Suprapubic skin (tissue), 3 donors: ENCODE data around the gene LRRC47.

Experiments used
- CTCF ChIP-seq, 2 donors: fragments of 200-600 bp in 1 of 2; fragments of 450-650 bp in 1 of 2; sonication (generic) in 1 of 2; IDR thresholded peaks; one replicate each; pipeline ENCODE4 v1.5.1; 2016 to 2019; ENCODE audit warnings: antibody characterized with exemption in 2 of 2, mild to moderate bottlenecking in 1 of 2, moderate library complexity in 1 of 2
- POLR2A ChIP-seq, 2 donors: fragments of 450-650 bp; IDR thresholded peaks; one replicate each; pipeline ENCODE4 v1.6.1; 2017; ENCODE audit warnings: antibody characterized with exemption in 2 of 2, mild to moderate bottlenecking in 2 of 2, moderate library complexity in 2 of 2

GRCh38 chr1:3796215-3797061 lies at the start of gene LRRC47:
- TF ChIP-seq CTCF (IDR thresholded peaks at IDR 0.05) (no peak), POLR2A (IDR thresholded peaks at IDR 0.05) (peak; percentile 36 to 38)
